ENCODE data around the gene TAC1.
"Not testable (repeated sequence)": the region's sequence is repeated elsewhere in the genome, so short reads cannot be mapped to it uniquely, and the experiment has no call there.

The TAC1 gene

GRCh38 chr7:97731736-97732564 lies at the start of gene TAC1:
Gene TAC1 (plus strand): TSS chr7:97732086. CDS start chr7:97732613, 527 bp downstream.
- Histone ChIP-seq H3K27ac (no peak within 1 kb of the TSS), H3K4me3 (no peak within 1 kb of the TSS)

- H3K27ac ChIP-seq: no peak overlapping the region
- H3K4me3 ChIP-seq: no peak overlapping the region
These were observed 45.9 kb upstream of the TAC1 start for GRCh38 chr7:97685952-97686351.

- H3K4me3 ChIP-seq: no peak overlapping the region
- no peak overlapping the region for H3K27ac ChIP-seq
These were observed 38.3 kb upstream of the TAC1 start for GRCh38 chr7:97693586-97693985.

GRCh38 chr7:97694355-97694754 lies 37.5 kb upstream of the TAC1 start:
- H3K27ac ChIP-seq: no peak overlapping the region
- no peak overlapping the region for H3K4me3 ChIP-seq

GRCh38 chr7:97697396-97697795 lies 34.5 kb upstream of the TAC1 start:
- Histone ChIP-seq H3K27ac (no peak overlapping the region), H3K4me3 (no peak overlapping the region)

GRCh38 chr7:97722386-97722785 lies 9.5 kb upstream of the TAC1 start:
- no peak overlapping the region for H3K27ac ChIP-seq
- H3K4me3 ChIP-seq: no peak overlapping the region

GRCh38 chr7:97732565-97733275 lies 834 bp downstream of the TAC1 start:
- no peak overlapping the region for H3K4me3 ChIP-seq
- no peak overlapping the region for H3K27ac ChIP-seq

- Histone ChIP-seq H3K27ac (no peak overlapping the region), H3K4me3 (no peak overlapping the region)
These were observed 1.6 kb downstream of the TAC1 start for GRCh38 chr7:97733276-97734161.

GRCh38 chr7:97734255-97734654 lies 2.4 kb downstream of the TAC1 start:
- no peak overlapping the region for H3K27ac ChIP-seq
- no peak overlapping the region for H3K4me3 ChIP-seq

GRCh38 chr7:97735075-97735474 lies 3.2 kb downstream of the TAC1 start:
- Histone ChIP-seq H3K27ac (no peak overlapping the region), H3K4me3 (no peak overlapping the region)

GRCh38 chr7:97748482-97748881 lies 16.6 kb downstream of the TAC1 start:
- H3K4me3 ChIP-seq: no peak overlapping the region
- no peak overlapping the region for H3K27ac ChIP-seq

GRCh38 chr7:97751566-97751965 lies 19.7 kb downstream of the TAC1 start:
- Histone ChIP-seq H3K4me3 (no peak overlapping the region), H3K27ac (no peak overlapping the region)

- no peak overlapping the region for H3K4me3 ChIP-seq
- H3K27ac ChIP-seq: no peak overlapping the region
These were observed 20.3 kb downstream of the TAC1 start for GRCh38 chr7:97752215-97752614.

- H3K4me3 ChIP-seq: no peak overlapping the region
- no peak overlapping the region for H3K27ac ChIP-seq
These were observed 25.9 kb downstream of the TAC1 start for GRCh38 chr7:97757824-97758223.

GRCh38 chr7:97770850-97771249 lies 39.0 kb downstream of the TAC1 start:
- Histone ChIP-seq H3K27ac (no peak overlapping the region), H3K4me3 (no peak overlapping the region)

GRCh38 chr7:97771576-97771975 lies 39.7 kb downstream of the TAC1 start:
- no peak overlapping the region for H3K27ac ChIP-seq

GRCh38 chr7:97772045-97772901 lies 40.4 kb downstream of the TAC1 start:
- Histone ChIP-seq H3K27ac (no peak overlapping the region), H3K4me3 (no peak overlapping the region)

More at GRCh38 chr7:97771576-97771975, 39.7 kb downstream of the TAC1 start:
- no peak overlapping the region for H3K4me3 ChIP-seq

- H3K4me3 ChIP-seq, H3K27ac ChIP-seq: not testable (repeated sequence)
These were observed 54.5 kb downstream of the TAC1 start for GRCh38 chr7:97786398-97786797.
